ENCODE data around the gene DHX34.
A peak's percentile ranks its signal among the peaks of the same experiment; 100 is the strongest.
"Not testable (repeated sequence)": the region's sequence is repeated elsewhere in the genome, so short reads cannot be mapped to it uniquely, and the experiment has no call there.

The DHX34 gene

DNA sequence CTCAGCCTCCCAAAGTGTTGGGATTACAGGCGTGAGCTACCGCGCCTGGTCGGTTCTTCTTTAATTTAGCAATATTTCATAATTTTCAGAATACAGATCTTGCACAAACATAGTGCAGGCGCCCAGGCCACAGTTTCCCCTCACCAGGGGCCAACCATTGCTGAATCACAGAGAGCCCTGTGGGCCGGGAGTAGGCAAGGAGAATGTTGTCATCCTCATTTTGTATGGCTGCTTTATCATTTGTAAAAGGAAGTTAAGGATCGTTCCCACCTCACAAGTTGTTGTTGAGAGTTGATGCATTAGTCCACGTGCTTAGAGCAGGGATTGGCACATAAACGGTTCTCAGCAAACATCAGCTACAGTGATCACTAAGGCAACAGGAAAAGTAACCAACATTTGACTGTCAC, 40.0 kb downstream of the DHX34 start:
- no peak for DNase-seq (ENCODE audit: low spot score)

DNA sequence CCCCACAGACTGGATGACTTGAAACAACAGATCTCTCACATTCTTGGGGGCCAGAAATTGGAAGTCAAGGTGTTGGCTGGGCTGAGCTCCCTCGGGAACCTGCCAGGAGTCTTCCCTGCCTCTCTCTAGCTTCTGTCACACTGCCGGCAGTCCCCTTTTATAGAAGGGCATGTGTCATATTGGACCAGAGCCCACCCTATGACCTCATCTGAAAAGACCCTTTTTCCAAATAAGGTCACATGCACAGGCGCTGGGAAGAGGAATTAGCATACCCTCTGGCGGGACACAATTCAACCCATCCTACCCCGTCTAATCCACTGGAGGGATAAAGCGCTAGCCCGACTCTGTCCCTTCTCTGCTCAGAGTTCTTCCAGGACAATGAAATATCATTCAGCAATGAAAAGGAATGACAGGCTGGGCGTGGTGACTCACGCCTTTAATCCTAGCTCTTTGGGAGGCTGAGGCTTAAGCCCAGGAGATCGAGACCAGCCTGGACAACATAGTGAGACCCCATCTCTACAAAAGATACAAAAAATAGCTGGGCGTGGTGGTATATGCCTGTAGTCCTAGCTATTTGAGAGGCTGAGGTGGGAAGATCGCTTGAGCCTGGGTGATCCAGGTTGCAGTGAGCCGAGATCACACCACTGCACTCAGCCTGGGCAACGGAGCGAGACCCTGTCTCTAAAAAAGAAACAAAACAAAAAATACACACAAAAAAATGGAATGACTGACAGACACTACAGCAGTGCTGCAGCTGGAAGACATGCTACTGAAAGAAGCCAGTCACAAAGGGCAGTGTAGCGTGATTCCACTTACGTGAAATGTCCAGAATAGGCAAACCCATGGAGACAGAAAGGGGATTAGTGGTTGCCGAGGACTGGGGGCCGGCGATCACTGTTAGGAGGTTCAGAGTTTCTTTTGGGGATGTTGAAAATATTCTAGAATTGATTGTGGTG, 41.7 kb downstream of the DHX34 start:
- DNase-seq (ENCODE audit: low spot score): no peak

DNA sequence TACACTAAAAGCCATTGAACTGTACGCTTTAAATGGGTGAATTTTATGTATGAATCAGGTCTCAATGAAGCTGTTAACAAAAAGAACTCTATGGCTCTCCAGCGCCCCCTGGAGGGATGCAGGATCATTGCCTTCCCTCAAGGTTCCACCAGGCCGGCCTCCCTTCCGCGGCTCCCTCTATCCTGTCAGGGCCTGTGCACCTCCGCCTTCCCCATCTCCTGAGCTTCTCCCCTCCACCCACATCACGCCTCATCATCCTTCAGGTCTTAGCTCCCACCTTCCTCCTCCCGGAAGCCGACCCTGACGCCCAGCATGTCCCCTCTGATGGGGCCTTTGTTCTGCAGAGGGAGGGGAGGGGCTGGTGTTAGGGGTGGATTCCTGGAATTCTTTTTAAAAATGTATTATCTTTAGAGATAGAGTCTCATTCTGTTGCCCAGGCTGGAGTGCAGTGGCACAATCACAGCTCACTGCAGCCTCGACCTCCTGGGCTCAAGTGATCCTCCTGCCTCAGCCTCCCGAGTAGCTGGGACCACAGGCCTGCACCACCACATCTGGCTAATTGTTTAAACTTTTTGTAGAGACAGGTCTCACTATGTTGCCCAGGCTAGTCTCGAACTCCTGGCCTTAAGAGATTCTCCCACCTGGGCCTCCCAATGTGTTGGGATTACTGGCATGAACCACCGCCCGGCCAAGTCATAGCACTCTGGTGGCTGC, 42.6 kb downstream of the DHX34 start:
- peak; percentile 88 for DNase-seq (ENCODE audit: low spot score)

- no peak for DNase-seq (ENCODE audit: low spot score)
Measured at GRCh38 chr19:47398707-47399597, 49.8 kb downstream of the DHX34 start.

GRCh38 chr19:47402504-47402903, 53.4 kb downstream of the DHX34 start:
- no peak for DNase-seq (ENCODE audit: low spot score)

DNA sequence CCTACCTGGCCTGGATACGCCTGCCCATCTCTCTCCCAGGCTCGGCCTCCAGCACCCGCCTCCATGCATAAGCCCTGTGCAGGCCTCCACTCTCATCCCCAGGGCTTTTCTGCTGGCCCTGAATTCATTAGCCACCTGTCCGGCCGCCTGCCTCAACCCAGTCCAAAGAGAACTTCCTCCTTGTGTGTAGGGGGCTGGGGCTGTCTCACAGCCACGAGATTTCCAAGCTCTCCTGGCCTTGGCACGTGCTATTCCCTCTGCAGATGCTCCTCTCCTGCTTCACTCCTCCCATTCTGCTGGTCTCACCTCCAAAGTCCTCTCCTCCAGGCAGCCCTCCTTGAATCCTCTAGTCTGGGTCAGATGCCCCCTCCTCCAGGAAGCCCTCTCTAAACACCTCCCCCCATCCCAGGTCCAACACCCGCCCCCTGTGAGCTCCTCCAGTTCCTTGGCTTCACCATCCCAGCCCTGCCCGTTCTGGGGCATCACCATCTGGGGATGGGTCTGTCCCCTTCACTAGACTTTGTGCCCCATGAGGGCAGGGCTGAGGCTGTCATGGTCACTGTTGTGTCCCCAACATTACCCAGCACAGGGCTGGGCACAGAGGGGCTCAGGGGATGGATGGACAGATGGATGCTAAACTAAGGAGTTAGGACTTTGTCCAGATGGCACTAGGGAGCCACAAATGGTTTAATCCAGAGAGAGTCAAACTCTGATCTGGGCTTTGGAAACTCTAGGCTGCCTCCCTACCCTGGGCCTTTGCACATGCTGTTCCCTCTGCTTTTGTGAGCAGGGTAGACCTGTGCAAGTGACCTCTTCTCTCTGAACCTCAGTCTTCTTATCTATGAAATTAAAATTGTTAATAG, 55.5 kb downstream of the DHX34 start:
- no peak for DNase-seq (ENCODE audit: low spot score)

- DNase-seq (ENCODE audit: low spot score): no peak
Measured at GRCh38 chr19:47405197-47405550, 56.1 kb downstream of the DHX34 start.

GRCh38 chr19:47405854-47406417, 56.8 kb downstream of the DHX34 start:
- no peak for DNase-seq (ENCODE audit: low spot score)

DNA sequence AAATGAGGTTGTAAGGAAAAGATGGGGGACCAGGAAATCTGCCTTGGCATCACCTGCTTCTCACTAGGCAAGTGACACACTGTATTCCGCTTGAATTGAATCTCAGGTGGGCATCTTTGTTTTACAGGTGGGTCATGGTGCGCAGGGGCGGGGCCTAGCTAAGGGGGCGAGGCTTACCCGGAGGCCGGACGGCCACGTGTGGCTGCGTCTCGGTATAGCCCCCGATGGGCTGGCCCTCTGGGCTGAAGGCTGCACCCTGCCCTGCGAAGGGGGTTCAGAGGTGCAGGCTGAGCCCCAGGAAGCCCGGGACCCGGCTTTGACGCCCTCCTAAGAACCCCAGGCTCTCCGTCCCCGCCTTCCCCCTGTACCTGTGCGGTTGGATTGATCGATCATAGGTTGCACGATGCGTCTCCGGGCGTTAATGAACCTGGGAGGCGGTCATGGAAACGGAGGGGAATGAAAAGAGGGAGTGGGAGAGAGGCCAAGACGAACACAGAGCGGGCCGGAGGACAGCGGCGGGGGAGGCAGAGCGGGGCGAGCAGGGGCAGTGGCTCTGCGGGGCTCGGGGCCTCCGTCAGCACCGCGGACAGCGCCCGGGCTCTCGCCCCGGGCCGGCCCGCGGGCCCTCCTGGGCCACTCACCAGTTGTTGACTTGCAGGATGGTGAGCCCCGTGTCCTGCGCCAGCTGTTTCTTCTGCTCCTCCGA, 57.7 kb downstream of the DHX34 start:
- DNase-seq (ENCODE audit: low spot score): peak; percentile 48

DNA sequence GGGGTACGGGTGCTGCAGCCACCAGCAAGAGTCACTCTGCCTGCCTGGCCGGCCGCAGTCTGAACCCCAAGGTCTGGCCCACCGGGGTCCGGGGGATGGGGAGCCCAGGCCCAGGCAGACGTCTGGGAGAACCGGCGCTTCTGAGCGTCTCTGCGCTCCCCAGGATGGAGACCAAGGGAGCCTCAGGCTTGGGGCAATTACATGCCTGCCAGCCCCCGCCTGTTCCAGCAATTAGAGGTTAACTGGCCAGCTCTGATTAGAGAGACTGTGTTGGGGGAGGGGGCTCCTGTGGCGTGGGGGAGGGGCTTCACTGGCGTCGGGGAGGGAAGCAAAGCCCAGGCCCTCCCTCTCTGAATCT, 58.3 kb downstream of the DHX34 start:
- DNase-seq (ENCODE audit: low spot score): no peak

DNA sequence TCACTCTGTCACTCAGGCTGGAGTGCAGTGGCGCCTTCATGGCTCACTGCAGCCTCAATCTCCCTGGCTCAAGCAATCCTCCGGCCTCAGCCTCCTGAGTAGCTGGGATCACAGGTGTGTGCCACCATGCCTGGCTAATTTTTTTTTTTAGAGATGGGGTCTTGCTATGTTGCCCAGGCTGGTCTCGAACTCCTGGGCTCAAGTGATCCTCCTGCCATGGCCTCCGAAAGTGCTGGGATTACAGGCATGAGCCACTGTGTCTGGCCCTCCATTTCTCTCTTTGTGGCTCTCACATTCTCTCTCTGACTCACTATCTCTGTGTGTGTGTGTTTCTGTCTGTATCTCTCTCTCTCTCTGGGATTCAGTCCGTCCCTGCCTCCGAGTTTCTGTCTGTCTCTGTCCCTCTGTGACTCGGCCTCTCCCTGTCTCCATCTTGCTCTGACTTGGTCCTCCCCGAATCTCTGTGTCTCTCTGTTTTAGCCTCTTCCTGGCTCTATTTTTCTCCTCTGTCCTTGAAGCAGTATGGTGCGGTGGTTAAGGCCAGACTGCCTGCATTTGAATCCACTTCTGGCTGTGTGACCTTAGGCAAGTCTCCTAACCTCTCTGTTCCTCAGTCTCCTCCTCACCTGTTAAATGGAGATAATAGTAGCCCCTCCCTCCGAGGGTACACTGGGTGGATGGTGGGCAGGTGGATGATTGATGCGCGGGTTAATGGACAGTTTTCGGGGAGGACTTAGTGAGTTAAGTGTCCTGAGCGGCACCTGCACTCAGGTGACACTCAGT, 59.2 kb downstream of the DHX34 start:
- DNase-seq (ENCODE audit: low spot score): no peak

DNA sequence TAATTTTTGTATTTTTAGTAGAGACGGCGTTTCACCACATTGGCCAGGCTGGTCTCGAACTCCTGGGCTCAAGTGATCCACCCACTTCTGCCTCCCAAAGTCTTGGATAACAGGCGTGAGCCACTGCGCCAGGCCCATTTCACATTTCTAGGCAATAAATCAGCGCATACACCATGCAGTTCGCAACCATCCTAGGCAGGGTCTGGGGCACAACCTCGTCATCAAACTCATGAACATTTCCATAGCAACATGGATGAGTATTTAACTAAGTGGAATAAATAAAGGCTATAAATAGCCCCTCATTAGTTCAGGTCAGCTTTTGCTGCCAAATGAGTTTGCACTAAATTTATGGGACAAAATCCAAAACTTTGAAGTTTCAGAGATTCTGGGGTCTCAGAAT, 62.0 kb downstream of the DHX34 start:
- no peak for DNase-seq (ENCODE audit: low spot score)

DNA sequence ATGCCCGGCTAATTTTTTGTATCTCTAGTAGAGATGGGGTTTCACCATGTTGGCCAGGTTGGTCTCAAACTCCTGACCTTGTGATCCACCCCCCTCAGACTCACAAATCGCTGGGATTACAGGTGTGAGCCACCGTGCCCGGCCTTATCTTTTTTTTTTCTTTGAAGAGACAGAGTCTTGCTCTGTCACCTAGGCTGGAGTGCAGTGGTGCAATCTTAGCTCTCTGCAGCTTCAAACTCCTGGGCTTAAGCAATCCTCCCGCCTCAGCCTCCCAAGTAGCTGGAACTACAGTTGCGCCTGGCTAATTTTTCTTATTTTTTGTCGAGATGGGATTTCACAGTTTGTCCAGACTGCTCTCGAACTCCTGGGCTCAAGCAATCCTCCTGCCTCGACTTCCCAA, 62.6 kb downstream of the DHX34 start:
- not testable (repeated sequence) for DNase-seq (ENCODE audit: low spot score)

- DNase-seq (ENCODE audit: low spot score): no peak
Measured at GRCh38 chr19:47413941-47414340, 64.8 kb downstream of the DHX34 start.

GRCh38 chr19:47414469-47414868, 65.4 kb downstream of the DHX34 start:
- DNase-seq (ENCODE audit: low spot score): no peak

- DNase-seq (ENCODE audit: low spot score): no peak
Measured at GRCh38 chr19:47415953-47416642, 67.0 kb downstream of the DHX34 start.

GRCh38 chr19:47416643-47416985, 67.5 kb downstream of the DHX34 start:
- no peak for DNase-seq (ENCODE audit: low spot score)

GRCh38 chr19:47417107-47417745, 68.1 kb downstream of the DHX34 start:
- DNase-seq (ENCODE audit: low spot score): no peak
